ENCODE data around the gene PAX1.

GRCh38 chr20:21739682-21740081 is 34.2 kb downstream of the PAX1 start:
- TF ChIP-seq, protein P1, sequence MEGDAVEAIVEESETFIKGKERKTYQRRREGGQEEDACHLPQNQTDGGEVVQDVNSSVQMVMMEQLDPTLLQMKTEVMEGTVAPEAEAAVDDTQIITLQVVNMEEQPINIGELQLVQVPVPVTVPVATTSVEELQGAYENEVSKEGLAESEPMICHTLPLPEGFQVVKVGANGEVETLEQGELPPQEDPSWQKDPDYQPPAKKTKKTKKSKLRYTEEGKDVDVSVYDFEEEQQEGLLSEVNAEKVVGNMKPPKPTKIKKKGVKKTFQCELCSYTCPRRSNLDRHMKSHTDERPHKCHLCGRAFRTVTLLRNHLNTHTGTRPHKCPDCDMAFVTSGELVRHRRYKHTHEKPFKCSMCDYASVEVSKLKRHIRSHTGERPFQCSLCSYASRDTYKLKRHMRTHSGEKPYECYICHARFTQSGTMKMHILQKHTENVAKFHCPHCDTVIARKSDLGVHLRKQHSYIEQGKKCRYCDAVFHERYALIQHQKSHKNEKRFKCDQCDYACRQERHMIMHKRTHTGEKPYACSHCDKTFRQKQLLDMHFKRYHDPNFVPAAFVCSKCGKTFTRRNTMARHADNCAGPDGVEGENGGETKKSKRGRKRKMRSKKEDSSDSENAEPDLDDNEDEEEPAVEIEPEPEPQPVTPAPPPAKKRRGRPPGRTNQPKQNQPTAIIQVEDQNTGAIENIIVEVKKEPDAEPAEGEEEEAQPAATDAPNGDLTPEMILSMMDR (conservative IDR thresholded peaks at IDR 0.05; ENCODE audit: low read depth, low read length) = no peak
- no peak for TF ChIP-seq EZH2 (IDR thresholded peaks at IDR 0.05; ENCODE audit: borderline replicate concordance, low read depth, low read length, poor library complexity, severe bottlenecking)

Data from A673 (cell line).